Astrocyte (in vitro differentiated cells and primary cell): ENCODE measurements around the gene TMEM269.

Experiments used
- CTCF ChIP-seq: IDR thresholded peaks from 2 replicates; pipeline ENCODE4 v1.5.1; 2011; ENCODE audit warnings: low read depth, mild to moderate bottlenecking, inconsistent platforms, low read length, moderate library complexity; ENCODE audit not compliant: insufficient read depth
- EZH2 ChIP-seq: IDR thresholded peaks from 2 replicates; pipeline ENCODE4 v1.6.1; 2012; ENCODE audit warnings: mild to moderate bottlenecking, low read length, inconsistent platforms; ENCODE audit not compliant: insufficient read depth

GRCh38 chr1:42768172-42768571 lies 16.6 kb upstream of the TMEM269 start:
- TF ChIP-seq CTCF, result no peak
- no peak for TF ChIP-seq EZH2
